Keratinocyte (primary cell): Measurements from ENCODE around the gene APBB2. TPM values are rescaled to one million over a fixed set of nuclear protein-coding genes. Genes with fewer than 3 reads are reported as not detected.

Source experiments
- DNase-seq: peaks from one replicate; pipeline ENCODE4 v3.0.0-alpha.2; 2011; ENCODE audit warnings: low read depth, missing footprints, low spot score
- FAIRE-seq: peaks from 2 replicates; lab custom pipeline; 2011; peaks lifted over from hg19 to GRCh38; lab: Jason Lieb, UNC
- H2AFZ ChIP-seq: 2 replicates; pipeline ENCODE4 v1.6.0; 2012; ENCODE audit warnings: low read length, control low read depth, inconsistent platforms; ENCODE audit not compliant: control insufficient read depth
- H3K27ac ChIP-seq: 2 replicates; pipeline ENCODE4 v1.5.1; 2011; ENCODE audit warnings: low read length; ENCODE audit not compliant: control insufficient read depth, insufficient read depth
- H3K27me3 ChIP-seq: 3 replicates; pipeline ENCODE4 v1.6.0; 2011; ENCODE audit warnings: low read length; ENCODE audit not compliant: control insufficient read depth, insufficient read depth; ENCODE audit errors: extremely low read depth
- H3K36me3 ChIP-seq, 2 experiments: 2 replicates in 1 of 2; 3 replicates in 1 of 2; pipeline ENCODE4 v1.5.1; 2011; ENCODE audit warnings: low read length in 2 of 2, mild to moderate bottlenecking in 1 of 2; ENCODE audit not compliant: control insufficient read depth in 2 of 2, insufficient read depth in 2 of 2; ENCODE audit errors: extremely low read depth in 1 of 2
- H3K4me1 ChIP-seq: 3 replicates; pipeline ENCODE4 v1.5.1; 2011; ENCODE audit warnings: low read length; ENCODE audit not compliant: control insufficient read depth, insufficient read depth; ENCODE audit errors: extremely low read depth
- H3K4me2 ChIP-seq: 3 replicates; pipeline ENCODE4 v1.6.0; 2011; ENCODE audit warnings: low read depth, low read length; ENCODE audit not compliant: control insufficient read depth, insufficient read depth; ENCODE audit errors: extremely low read depth
- H3K4me3 ChIP-seq, 3 experiments: fragments of 200-600 bp in 1 of 3; sonication (generic) in 1 of 3; 2 replicates in 2 of 3; 3 replicates in 1 of 3; pipeline ENCODE4 v1.5.1; 2011 to 2016; ENCODE audit warnings: low read length in 3 of 3, mild to moderate bottlenecking in 3 of 3, control low read depth in 2 of 3, inconsistent platforms in 1 of 3, low read depth in 1 of 3, mixed read lengths in 1 of 3, mixed run types in 1 of 3, moderate library complexity in 1 of 3; ENCODE audit not compliant: control insufficient read depth in 2 of 3, insufficient read depth in 2 of 3; ENCODE audit errors: extremely low read depth in 1 of 3
- H3K79me2 ChIP-seq: 2 replicates; pipeline ENCODE4 v1.6.0; 2012; ENCODE audit warnings: low read length; ENCODE audit not compliant: control insufficient read depth, insufficient read depth
- H3K9ac ChIP-seq: 3 replicates; pipeline ENCODE4 v1.6.0; 2011; ENCODE audit warnings: low read length; ENCODE audit not compliant: control insufficient read depth, insufficient read depth; ENCODE audit errors: extremely low read depth
- H3K9me1 ChIP-seq: 3 replicates; pipeline ENCODE4 v1.6.0; 2011; ENCODE audit warnings: low read length; ENCODE audit not compliant: control insufficient read depth, insufficient read depth; ENCODE audit errors: extremely low read depth
- H3K9me3 ChIP-seq: 2 replicates; pipeline ENCODE4 v1.5.1; 2012; ENCODE audit warnings: low read depth, low read length; ENCODE audit not compliant: control insufficient read depth
- H4K20me1 ChIP-seq: 3 replicates; pipeline ENCODE4 v1.6.0; 2011; ENCODE audit warnings: low read length; ENCODE audit not compliant: control insufficient read depth, insufficient read depth; ENCODE audit errors: extremely low read depth
- EZH2 ChIP-seq: IDR thresholded peaks from one replicate; pipeline ENCODE4 v1.6.1; 2012; ENCODE audit warnings: inconsistent platforms, mild to moderate bottlenecking, low read length, moderate library complexity
- dilution Hi-C: fragments of 300-500 bp; cut with MboI; formaldehyde crosslinking; loops from one replicate; pipeline ENCODE4 v1.7.0; 2020; ENCODE audit warnings: low sequenced_read_pairs; ENCODE audit not compliant: extremely low pct_ligation_motif_present
- polyA plus RNA-seq, 5 experiments: library from polyadenylated mRNA; depleted of rRNA in 3 of 5; stranded (reverse) in 3 of 5; stranded (forward) in 1 of 5; unstranded in 1 of 5; fragments of >200 nt; gene quantifications; 1 replicate in 1 of 5; 2 replicates in 3 of 5; 3 replicates in 1 of 5; pipeline versions ENCODE4 v1.2.1 to v1.2.3, GENCODE V29; 2011 to 2012; ENCODE audit warnings: missing spikeins in 2 of 5, low read depth in 1 of 5, low replicate concordance in 1 of 5
- TF ChIP-seq, protein P1 (sequence below), 3 experiments: IDR thresholded peaks in 1 of 3; conservative IDR thresholded peaks in 1 of 3; optimal IDR thresholded peaks in 1 of 3; 2 replicates in 2 of 3; 3 replicates in 1 of 3; pipeline versions ENCODE3 to v1.5.1; 2011; ENCODE audit warnings: low read length in 3 of 3, mild to moderate bottlenecking in 3 of 3, moderate library complexity in 2 of 3, control low read depth in 1 of 3, inconsistent platforms in 1 of 3; ENCODE audit not compliant: insufficient read depth in 2 of 3; ENCODE audit errors: extremely low read depth in 1 of 3

APBB2 gene
- polyA plus RNA-seq, 1 donor (not counting 4 experiments of a cell fraction or from before 2014, with no cell fraction given): 57.3 TPM

DNA sequence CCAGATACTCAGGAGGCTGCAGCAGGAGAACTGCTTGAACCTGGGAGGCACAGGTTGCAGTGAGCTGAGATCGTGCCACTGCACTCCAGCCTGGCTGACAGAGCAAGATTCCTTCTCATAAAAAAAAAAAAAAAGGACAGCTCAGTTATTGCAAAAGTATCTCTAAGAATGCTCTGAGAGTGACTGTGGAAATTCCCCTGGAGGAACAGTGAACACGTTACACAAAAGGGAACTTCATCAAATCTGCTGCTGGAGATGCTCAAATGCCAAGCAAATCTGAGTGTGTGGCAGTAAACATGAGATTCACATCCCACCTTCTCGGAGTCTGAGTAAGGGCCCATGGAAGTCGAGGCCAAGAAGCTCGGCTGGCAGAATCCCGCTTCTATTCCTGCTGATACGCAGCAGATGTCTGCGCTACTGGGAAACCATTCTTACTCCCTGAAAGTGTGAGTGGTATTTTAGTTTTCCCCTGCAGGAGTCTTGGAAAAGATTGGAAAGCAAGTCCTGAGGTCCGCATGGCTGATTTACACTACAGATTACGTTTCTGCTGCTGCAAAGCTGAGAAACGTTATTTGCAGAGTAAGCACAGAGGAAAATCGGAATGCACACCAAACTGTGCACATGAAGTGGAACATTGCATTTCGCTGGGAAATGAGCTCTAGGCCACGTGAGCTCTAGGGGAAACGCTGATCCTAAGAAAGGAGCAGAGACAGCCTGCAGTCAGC lies 301.7 kb downstream of the APBB2 start:
- Histone ChIP-seq H3K27ac (no peak overlapping the region), H3K27me3 (no peaks in the 10 kb centered on the region), H2AFZ (no peak overlapping the region), H3K9ac (no peak overlapping the region), H3K79me2 (no peaks in the 10 kb centered on the region), H3K36me3 (peaks cover 0 to 7% of the 10 kb centered on the region in 2 experiments), H3K4me2 (no peak overlapping the region), H4K20me1 (no peaks in the 10 kb centered on the region), H3K9me1 (peaks cover 4% of the 10 kb centered on the region), H3K4me3 (no peak overlapping the region), H3K4me1 (peaks cover 53% of the 10 kb centered on the region), H3K9me3 (no peaks in the 10 kb centered on the region)
- FAIRE-seq: no peak
- dilution Hi-C loops: no loop called here
- TF ChIP-seq, protein P1, sequence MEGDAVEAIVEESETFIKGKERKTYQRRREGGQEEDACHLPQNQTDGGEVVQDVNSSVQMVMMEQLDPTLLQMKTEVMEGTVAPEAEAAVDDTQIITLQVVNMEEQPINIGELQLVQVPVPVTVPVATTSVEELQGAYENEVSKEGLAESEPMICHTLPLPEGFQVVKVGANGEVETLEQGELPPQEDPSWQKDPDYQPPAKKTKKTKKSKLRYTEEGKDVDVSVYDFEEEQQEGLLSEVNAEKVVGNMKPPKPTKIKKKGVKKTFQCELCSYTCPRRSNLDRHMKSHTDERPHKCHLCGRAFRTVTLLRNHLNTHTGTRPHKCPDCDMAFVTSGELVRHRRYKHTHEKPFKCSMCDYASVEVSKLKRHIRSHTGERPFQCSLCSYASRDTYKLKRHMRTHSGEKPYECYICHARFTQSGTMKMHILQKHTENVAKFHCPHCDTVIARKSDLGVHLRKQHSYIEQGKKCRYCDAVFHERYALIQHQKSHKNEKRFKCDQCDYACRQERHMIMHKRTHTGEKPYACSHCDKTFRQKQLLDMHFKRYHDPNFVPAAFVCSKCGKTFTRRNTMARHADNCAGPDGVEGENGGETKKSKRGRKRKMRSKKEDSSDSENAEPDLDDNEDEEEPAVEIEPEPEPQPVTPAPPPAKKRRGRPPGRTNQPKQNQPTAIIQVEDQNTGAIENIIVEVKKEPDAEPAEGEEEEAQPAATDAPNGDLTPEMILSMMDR (optimal IDR thresholded peaks at IDR 0.05 in 1 of 3, IDR thresholded peaks at IDR 0.05 in 1 of 3, conservative IDR thresholded peaks at IDR 0.05 in 1 of 3; ENCODE audit: extremely low read depth in 1 of 3, insufficient read depth in 2 of 3, low read length in 3 of 3): no peak
- TF ChIP-seq EZH2: no peak
- no peak for DNase-seq

DNA sequence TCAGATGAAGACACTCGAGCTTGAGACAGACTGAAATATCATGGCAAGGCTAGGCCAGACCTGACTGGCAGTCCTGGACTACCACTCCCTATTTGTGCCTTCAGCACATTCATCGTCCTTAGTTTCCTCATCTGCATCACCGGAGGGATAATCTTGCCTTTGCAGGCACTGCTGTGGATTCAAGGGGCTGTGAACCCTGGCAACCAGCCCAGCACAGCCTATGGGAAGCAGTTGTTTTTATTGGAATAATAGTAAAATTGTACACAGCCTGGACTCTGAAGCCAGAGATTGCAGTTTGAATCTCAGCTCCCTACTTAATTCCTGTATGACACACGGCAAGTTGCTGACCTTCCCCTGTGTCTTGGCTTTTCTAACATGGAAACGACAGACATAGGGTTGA lies 303.6 kb downstream of the APBB2 start:
- no peak overlapping the region for H3K4me3 ChIP-seq
- no peaks in the 10 kb centered on the region for H3K79me2 ChIP-seq
- H4K20me1 ChIP-seq: no peaks in the 10 kb centered on the region
- peak overlapping the region; percentile 3 for H3K27ac ChIP-seq
- DNase-seq (no peak), FAIRE-seq (no peak)
- dilution Hi-C loops: no loop called here
- no peaks in the 10 kb centered on the region for H3K9me3 ChIP-seq
- peaks cover 38% of the 10 kb centered on the region for H3K4me1 ChIP-seq
- no peak overlapping the region for H3K4me2 ChIP-seq
- H3K27me3 ChIP-seq: no peaks in the 10 kb centered on the region
- no peaks in the 10 kb centered on the region for H3K9me1 ChIP-seq
- no peak for TF ChIP-seq EZH2
- TF ChIP-seq, protein P1 (optimal IDR thresholded peaks at IDR 0.05 in 1 of 3, IDR thresholded peaks at IDR 0.05 in 1 of 3, conservative IDR thresholded peaks at IDR 0.05 in 1 of 3; ENCODE audit: extremely low read depth in 1 of 3, insufficient read depth in 2 of 3, low read length in 3 of 3): no peak
- no peak overlapping the region for H2AFZ ChIP-seq
- H3K36me3 ChIP-seq: peaks cover 0 to 4% of the 10 kb centered on the region in 2 experiments
- H3K9ac ChIP-seq: no peak overlapping the region
